Astrocyte (in vitro differentiated cells and primary cell): ENCODE measurements around the gene PINK1. TPM values are rescaled to one million over a fixed set of nuclear protein-coding genes. Genes with fewer than 3 reads are reported as not detected.

Experiments
- DNase-seq: peaks from one replicate; pipeline ENCODE4 v3.0.0-alpha.2; 2010; ENCODE audit warnings: low read depth
- FAIRE-seq: peaks from 2 replicates; lab custom pipeline; 2011; peaks lifted over from hg19 to GRCh38; lab: Jason Lieb, UNC
- H2AFZ ChIP-seq: 2 replicates; pipeline ENCODE4 v1.6.0; 2012; ENCODE audit warnings: low read depth, low read length, inconsistent platforms
- H3K27ac ChIP-seq: 2 replicates; pipeline ENCODE4 v1.5.1; 2011; ENCODE audit warnings: low read depth, low read length, inconsistent platforms
- H3K27me3 ChIP-seq: 2 replicates; pipeline ENCODE4 v1.6.0; 2011; ENCODE audit warnings: low read length, inconsistent platforms; ENCODE audit not compliant: insufficient read depth
- H3K36me3 ChIP-seq: 2 replicates; pipeline ENCODE4 v1.5.1; 2011; ENCODE audit warnings: low read length, inconsistent platforms; ENCODE audit not compliant: insufficient read depth
- H3K4me1 ChIP-seq: 2 replicates; pipeline ENCODE4 v1.5.1; 2011; ENCODE audit warnings: low read length, inconsistent platforms; ENCODE audit not compliant: insufficient read depth
- H3K4me2 ChIP-seq: 2 replicates; pipeline ENCODE4 v1.6.0; 2012; ENCODE audit warnings: low read length, inconsistent platforms
- H3K4me3 ChIP-seq: 2 replicates; pipeline ENCODE4 v1.5.1; 2011; ENCODE audit warnings: low read depth, mild to moderate bottlenecking, low read length, inconsistent platforms; ENCODE audit not compliant: insufficient read depth
- H3K79me2 ChIP-seq: 2 replicates; pipeline ENCODE4 v1.6.0; 2012; ENCODE audit warnings: mild to moderate bottlenecking, low read length, inconsistent platforms; ENCODE audit not compliant: insufficient read depth
- H3K9ac ChIP-seq: 2 replicates; pipeline ENCODE4 v1.6.0; 2012; ENCODE audit warnings: mild to moderate bottlenecking, low read length, inconsistent platforms
- H3K9me3 ChIP-seq: 2 replicates; pipeline ENCODE4 v1.5.1; 2012; ENCODE audit warnings: low read depth, mild to moderate bottlenecking, low read length, inconsistent platforms; ENCODE audit not compliant: insufficient read depth
- H4K20me1 ChIP-seq: 2 replicates; pipeline ENCODE4 v1.6.0; 2012; ENCODE audit warnings: low read length, inconsistent platforms; ENCODE audit not compliant: insufficient read depth
- H3K27ac Mint-ChIP-seq: one replicate; pipeline ENCODE4 v1.8.0; 2021; ENCODE audit warnings: mild to moderate bottlenecking, mixed read lengths; ENCODE audit not compliant: unreplicated experiment
- H3K27me3 Mint-ChIP-seq: one replicate; pipeline ENCODE4 v1.8.0; 2021; ENCODE audit warnings: low read depth, mixed read lengths; ENCODE audit not compliant: unreplicated experiment
- H3K36me3 Mint-ChIP-seq: one replicate; pipeline ENCODE4 v1.8.0; 2021; ENCODE audit warnings: low read depth, mixed read lengths; ENCODE audit not compliant: unreplicated experiment
- H3K4me1 Mint-ChIP-seq: one replicate; pipeline ENCODE4 v1.8.0; 2021; ENCODE audit warnings: low read depth, mixed read lengths; ENCODE audit not compliant: unreplicated experiment
- H3K4me3 Mint-ChIP-seq: one replicate; pipeline ENCODE4 v1.8.0; 2021; ENCODE audit warnings: mild to moderate bottlenecking, moderate library complexity, mixed read lengths; ENCODE audit not compliant: unreplicated experiment
- H3K9me3 Mint-ChIP-seq: one replicate; pipeline ENCODE4 v1.8.0; 2021; ENCODE audit warnings: mild to moderate bottlenecking, mixed read lengths; ENCODE audit not compliant: unreplicated experiment
- CTCF ChIP-seq: IDR thresholded peaks from 2 replicates; pipeline ENCODE4 v1.5.1; 2011; ENCODE audit warnings: low read depth, mild to moderate bottlenecking, inconsistent platforms, low read length, moderate library complexity; ENCODE audit not compliant: insufficient read depth
- EZH2 ChIP-seq: IDR thresholded peaks from 2 replicates; pipeline ENCODE4 v1.6.1; 2012; ENCODE audit warnings: mild to moderate bottlenecking, low read length, inconsistent platforms; ENCODE audit not compliant: insufficient read depth
- total RNA-seq: library from RNA; stranded (reverse); gene quantifications from 2 replicates; pipeline ENCODE4 v1.2.1, GENCODE V29; 2021

Gene PINK1
- total RNA-seq, 1 donor from 2014 or later = 25.6 TPM

- H3K9ac ChIP-seq = no peak overlapping the region
- no peak overlapping the region for H3K4me3 Mint-ChIP-seq
- no peak overlapping the region for H3K27ac Mint-ChIP-seq
- peaks cover 4% of the 10 kb centered on the region for H4K20me1 ChIP-seq
- H3K36me3 Mint-ChIP-seq = peaks cover 14% of the 10 kb centered on the region
- no peak overlapping the region for H3K4me2 ChIP-seq
- no peaks in the 10 kb centered on the region for H3K27me3 ChIP-seq
- peaks cover 14% of the 10 kb centered on the region for H3K36me3 ChIP-seq
- no peak for FAIRE-seq
- no peak for DNase-seq
- H2AFZ ChIP-seq = no peak overlapping the region
- H3K9me3 Mint-ChIP-seq = no peaks in the 10 kb centered on the region
- H3K9me3 ChIP-seq = no peaks in the 10 kb centered on the region
- no peak overlapping the region for H3K4me3 ChIP-seq
- H3K4me1 ChIP-seq = no peaks in the 10 kb centered on the region
- TF ChIP-seq EZH2 = no peak
- no peak for TF ChIP-seq CTCF
- no peak overlapping the region for H3K27ac ChIP-seq
- no peaks in the 10 kb centered on the region for H3K27me3 Mint-ChIP-seq
- no peaks in the 10 kb centered on the region for H3K4me1 Mint-ChIP-seq
- H3K79me2 ChIP-seq = no peaks in the 10 kb centered on the region
Measured at GRCh38 chr1:20645414-20645813, 12.2 kb downstream of the PINK1 start.

- Mint-ChIP-seq H3K9me3 (no peaks in the 10 kb centered on the region), H3K4me1 (no peaks in the 10 kb centered on the region), H3K27me3 (no peaks in the 10 kb centered on the region), H3K4me3 (no peak overlapping the region), H3K27ac (no peak overlapping the region), H3K36me3 (peaks cover 24% of the 10 kb centered on the region)
- no peak for FAIRE-seq
- TF ChIP-seq CTCF = no peak
- no peak for TF ChIP-seq EZH2
- no peak overlapping the region for H3K4me2 ChIP-seq
- H3K9me3 ChIP-seq = no peaks in the 10 kb centered on the region
- peaks cover 7% of the 10 kb centered on the region for H4K20me1 ChIP-seq
- no peak overlapping the region for H3K27ac ChIP-seq
- no peak overlapping the region for H3K9ac ChIP-seq
- H3K27me3 ChIP-seq = no peaks in the 10 kb centered on the region
- H2AFZ ChIP-seq = no peak overlapping the region
- H3K4me3 ChIP-seq = no peak overlapping the region
- no peaks in the 10 kb centered on the region for H3K4me1 ChIP-seq
- DNase-seq = no peak
- no peaks in the 10 kb centered on the region for H3K79me2 ChIP-seq
- H3K36me3 ChIP-seq = peaks cover 38% of the 10 kb centered on the region
Measured at GRCh38 chr1:20648438-20648837, 15.2 kb downstream of the PINK1 start.

- H3K36me3 ChIP-seq = peaks cover 43% of the 10 kb centered on the region
- H3K4me3 Mint-ChIP-seq = no peak overlapping the region
- no peak overlapping the region for H2AFZ ChIP-seq
- H3K27me3 Mint-ChIP-seq = no peaks in the 10 kb centered on the region
- H3K4me1 Mint-ChIP-seq = no peaks in the 10 kb centered on the region
- H3K27me3 ChIP-seq = no peaks in the 10 kb centered on the region
- TF ChIP-seq CTCF (no peak), EZH2 (no peak)
- peaks cover 23% of the 10 kb centered on the region for H3K36me3 Mint-ChIP-seq
- H3K27ac ChIP-seq = no peak overlapping the region
- H3K9ac ChIP-seq = no peak overlapping the region
- no peaks in the 10 kb centered on the region for H3K9me3 ChIP-seq
- no peak overlapping the region for H3K4me3 ChIP-seq
- no peak overlapping the region for H3K4me2 ChIP-seq
- DNase-seq (no peak), FAIRE-seq (no peak)
- H3K27ac Mint-ChIP-seq = no peak overlapping the region
- H3K4me1 ChIP-seq = no peaks in the 10 kb centered on the region
- H4K20me1 ChIP-seq = peaks cover 12% of the 10 kb centered on the region
- no peaks in the 10 kb centered on the region for H3K9me3 Mint-ChIP-seq
- H3K79me2 ChIP-seq = no peaks in the 10 kb centered on the region
Measured at GRCh38 chr1:20648946-20649345, 15.7 kb downstream of the PINK1 start.
